SK-N-MC (cell line): ENCODE results near the gene PLXDC2.

ENCODE experiments used
- DNase-seq: peaks from one replicate; pipeline ENCODE4 v3.0.0-alpha.2; 2011; ENCODE audit warnings: low read depth, low spot score
- H3K27ac ChIP-seq: fragments of 200-600 bp; sonication (generic); 2 replicates; pipeline ENCODE4 v1.5.1; 2016; ENCODE audit warnings: mixed run types
- H3K36me3 ChIP-seq: fragments of 200-600 bp; sonication (generic); 2 replicates; pipeline ENCODE4 v1.6.1; 2017; ENCODE audit warnings: antibody characterized with exemption, low read length, mixed read lengths; ENCODE audit not compliant: insufficient read depth
- H3K4me3 ChIP-seq: fragments of 200-600 bp; sonication (generic); 2 replicates; pipeline ENCODE4 v1.5.1; 2016
- H3K9ac ChIP-seq: fragments of 200-600 bp; sonication (generic); 2 replicates; pipeline ENCODE4 v1.8.0; 2017; ENCODE audit warnings: mixed run types, mixed read lengths; ENCODE audit not compliant: insufficient read length
- H3K9me3 ChIP-seq: fragments of 200-600 bp; sonication (generic); 2 replicates; pipeline ENCODE4 v1.6.1; 2017; ENCODE audit warnings: low read depth, mild to moderate bottlenecking, antibody characterized with exemption, low read length, moderate library complexity, mixed read lengths
- EZH2 ChIP-seq: fragments of 200-600 bp; sonication (generic); IDR thresholded peaks from one replicate; pipeline ENCODE4 v1.6.1; 2017; ENCODE audit warnings: antibody characterized with exemption
- FOXP2 ChIP-seq: optimal IDR thresholded peaks from 2 replicates; pipeline ENCODE3; 2011; ENCODE audit warnings: mild to moderate bottlenecking, moderate library complexity; ENCODE audit not compliant: insufficient read depth; ENCODE audit errors: extremely low read length, control extremely low read depth
- POLR2AphosphoS5 ChIP-seq: IDR thresholded peaks from 2 replicates; pipeline ENCODE4 v1.6.1; 2012; ENCODE audit warnings: mild to moderate bottlenecking, low read depth, low read length, borderline replicate concordance

Gene PLXDC2

DNA sequence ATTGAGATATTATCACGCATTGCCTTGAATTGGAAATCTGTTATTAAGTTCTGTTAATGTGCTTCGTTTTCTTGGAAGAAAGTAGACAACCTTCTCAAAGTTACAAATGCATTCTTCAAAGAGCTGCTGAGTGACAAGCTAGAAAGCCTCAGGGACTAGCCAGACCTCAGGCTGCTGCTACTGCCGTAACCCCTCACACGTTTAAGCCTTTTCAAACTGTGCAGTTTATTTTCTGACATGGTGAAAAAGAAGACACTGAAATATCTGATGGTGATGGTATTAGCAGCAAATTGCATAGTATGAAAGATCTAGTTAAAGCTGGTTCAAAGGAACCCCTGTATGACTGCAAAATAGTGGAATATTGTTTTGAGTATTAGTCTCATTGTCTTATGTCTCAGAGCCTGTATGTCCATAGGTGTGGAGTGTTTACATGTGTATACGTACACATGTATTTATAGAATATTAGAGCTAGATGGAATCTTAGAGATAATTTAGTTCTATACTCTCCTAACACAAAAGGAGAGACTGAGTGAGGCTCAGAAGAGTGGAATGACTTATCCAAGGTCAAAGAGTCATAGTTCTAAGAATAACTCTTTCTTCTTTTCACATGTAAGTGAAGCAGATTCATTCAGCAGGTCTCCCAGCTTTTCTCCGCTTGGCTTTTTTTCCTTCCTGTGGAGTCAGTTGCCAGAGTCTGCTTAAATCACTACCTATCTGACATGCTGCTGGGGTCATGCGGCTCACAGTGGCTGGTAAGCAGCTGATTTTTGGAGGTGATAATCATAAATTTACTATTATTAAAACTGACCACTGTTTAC, 431.9 kb downstream of the PLXDC2 start:
- no peak for DNase-seq
- Histone ChIP-seq H3K4me3 (no peak overlapping the region), H3K9me3 (no peaks in the 10 kb centered on the region), H3K9ac (no peak overlapping the region), H3K36me3 (peaks cover 24% of the 10 kb centered on the region; the same call in 1 of the 2 replicates), H3K27ac (no peak overlapping the region)
- TF ChIP-seq EZH2 (no peak), FOXP2 (no peak), POLR2AphosphoS5 (no peak)

DNA sequence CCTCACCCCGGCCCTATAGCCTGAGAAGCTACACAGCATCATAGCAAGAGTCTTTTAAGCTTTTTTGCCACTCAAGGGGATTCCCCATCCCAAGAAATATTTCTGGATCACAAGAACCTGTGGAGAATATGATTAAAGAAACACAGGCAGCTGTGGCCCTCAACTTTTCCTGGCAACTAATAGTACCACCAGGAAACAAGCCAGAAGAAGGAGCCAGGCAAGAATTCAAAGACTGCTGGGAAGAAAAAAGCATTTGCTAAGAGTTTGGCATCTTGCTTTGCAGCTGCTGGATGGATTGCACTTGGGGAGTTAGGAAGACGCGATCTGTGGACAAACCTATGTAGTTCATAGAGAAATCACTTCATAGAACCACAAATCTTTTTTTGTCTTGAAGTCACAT, 437.8 kb downstream of the PLXDC2 start:
- H3K36me3 ChIP-seq = peaks cover 20% of the 10 kb centered on the region
- no peak overlapping the region for H3K27ac ChIP-seq
- H3K9ac ChIP-seq = no peak overlapping the region
- TF ChIP-seq FOXP2 (no peak), EZH2 (no peak), POLR2AphosphoS5 (no peak)
- DNase-seq = no peak
- no peaks in the 10 kb centered on the region for H3K9me3 ChIP-seq
- H3K4me3 ChIP-seq = no peak overlapping the region

DNA sequence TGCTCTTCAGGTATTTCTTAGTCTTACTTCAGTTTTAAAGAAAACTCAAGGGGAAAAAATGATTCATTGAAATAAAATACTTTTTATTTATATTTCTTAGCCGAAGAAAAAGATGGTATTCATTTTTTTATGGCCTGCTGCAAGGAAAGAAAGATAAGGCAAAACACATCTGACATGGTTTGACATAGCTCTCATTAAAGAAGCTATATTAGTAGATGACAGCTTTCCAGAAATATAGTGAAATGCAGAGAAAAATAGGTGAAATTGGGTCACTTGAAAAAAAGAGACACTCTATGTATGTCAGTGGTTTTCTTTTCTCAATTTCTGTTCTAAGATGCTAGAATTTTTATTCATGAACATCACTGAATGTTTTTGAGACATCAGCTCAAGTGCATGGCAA, 438.3 kb downstream of the PLXDC2 start:
- TF ChIP-seq POLR2AphosphoS5 = no peak
- TF ChIP-seq EZH2 = no peak
- no peak for TF ChIP-seq FOXP2
- Histone ChIP-seq H3K27ac (no peak overlapping the region), H3K9me3 (no peaks in the 10 kb centered on the region), H3K4me3 (no peak overlapping the region), H3K36me3 (peaks cover 16% of the 10 kb centered on the region), H3K9ac (no peak overlapping the region)
- no peak for DNase-seq

DNA sequence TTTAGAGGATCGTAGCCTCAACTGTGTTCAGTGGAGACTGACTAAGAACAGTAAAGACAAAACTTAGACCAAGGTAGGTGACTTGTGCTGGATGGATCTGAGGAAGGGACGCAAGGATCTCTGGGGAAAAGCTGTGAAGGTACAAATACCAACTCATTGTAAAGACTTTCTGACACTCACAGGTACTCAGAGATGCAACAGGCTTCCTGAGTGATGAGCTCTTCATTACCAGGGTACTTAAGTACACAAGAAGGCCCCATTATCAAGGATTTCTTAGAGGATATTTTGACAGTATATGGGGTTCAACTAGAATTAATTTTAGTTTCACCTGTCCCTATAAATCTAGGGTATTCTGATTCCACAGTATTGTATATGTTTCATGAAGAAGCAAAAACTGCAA, 440.7 kb downstream of the PLXDC2 start:
- H3K4me3 ChIP-seq = no peak overlapping the region
- no peak overlapping the region for H3K9ac ChIP-seq
- H3K27ac ChIP-seq = no peak overlapping the region
- H3K9me3 ChIP-seq = no peaks in the 10 kb centered on the region
- TF ChIP-seq FOXP2 (no peak), POLR2AphosphoS5 (no peak), EZH2 (no peak)
- peaks cover 13% of the 10 kb centered on the region for H3K36me3 ChIP-seq
- no peak for DNase-seq

DNA sequence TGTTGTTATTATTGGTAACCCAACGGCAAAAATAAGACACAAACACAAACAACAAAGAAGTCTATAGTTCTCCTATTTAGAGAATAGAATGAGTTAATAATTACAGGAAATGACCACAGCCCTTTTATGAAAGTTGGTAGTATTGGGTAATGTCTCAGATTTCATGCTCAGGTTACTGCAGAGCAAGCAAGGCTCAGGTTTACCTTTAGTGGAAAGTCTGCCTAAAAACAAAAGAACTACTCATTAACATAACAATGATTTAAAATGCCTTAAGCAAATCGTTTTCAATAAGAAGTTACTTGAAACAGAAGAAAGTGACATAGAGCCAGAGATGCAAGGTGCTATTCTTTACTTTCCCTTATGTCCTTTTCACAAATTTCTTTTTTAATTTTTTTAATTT, 441.2 kb downstream of the PLXDC2 start:
- no peak overlapping the region for H3K9ac ChIP-seq
- H3K9me3 ChIP-seq = no peaks in the 10 kb centered on the region
- TF ChIP-seq POLR2AphosphoS5 (no peak), FOXP2 (no peak), EZH2 (no peak)
- DNase-seq = no peak
- peaks cover 17% of the 10 kb centered on the region for H3K36me3 ChIP-seq
- H3K27ac ChIP-seq = no peak overlapping the region
- H3K4me3 ChIP-seq = no peak overlapping the region

DNA sequence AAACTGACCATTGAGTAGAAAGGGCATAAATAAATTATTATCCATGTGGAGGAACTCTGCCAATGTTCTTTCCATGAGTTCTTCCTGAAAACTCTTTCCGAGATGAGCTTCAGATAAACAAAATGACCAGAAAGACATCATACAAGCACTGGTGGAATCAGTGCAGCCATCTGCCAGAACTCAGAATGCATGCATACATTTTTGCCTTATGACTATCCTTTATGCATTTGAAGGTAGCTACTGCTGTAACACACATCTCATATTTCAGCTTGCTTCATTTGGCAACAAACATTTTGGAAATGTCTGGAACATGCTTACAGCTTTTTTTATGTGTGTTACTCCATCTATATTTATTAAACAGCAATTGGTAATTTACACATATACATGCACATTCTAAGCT, 448.9 kb downstream of the PLXDC2 start:
- Histone ChIP-seq H3K36me3 (peaks cover 18% of the 10 kb centered on the region; the same call in 1 of the 2 replicates), H3K9me3 (no peaks in the 10 kb centered on the region), H3K4me3 (no peak overlapping the region), H3K9ac (no peak overlapping the region), H3K27ac (no peak overlapping the region)
- no peak for DNase-seq
- no peak for TF ChIP-seq FOXP2

DNA sequence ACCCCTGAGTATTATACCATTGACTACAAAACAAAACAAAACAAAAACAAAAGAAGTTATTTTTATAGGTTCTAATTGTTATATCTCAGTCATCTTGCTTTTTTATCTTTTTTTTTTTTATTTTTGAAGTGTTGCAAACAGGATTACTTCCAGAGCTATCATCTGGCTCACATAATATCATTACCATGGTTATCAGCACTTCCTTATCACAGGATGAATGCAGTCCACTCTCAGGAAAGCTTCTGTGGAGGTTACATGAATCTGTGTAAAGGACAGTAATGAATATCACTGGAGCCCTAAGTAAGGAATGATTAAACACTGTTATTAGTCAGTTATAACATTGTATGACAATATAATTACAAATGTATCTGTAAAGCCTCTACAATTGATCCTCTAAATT, 451.5 kb downstream of the PLXDC2 start:
- DNase-seq = no peak
- TF ChIP-seq EZH2 (no peak), FOXP2 (no peak), POLR2AphosphoS5 (no peak)
- H3K4me3 ChIP-seq = no peak overlapping the region
- H3K9ac ChIP-seq = no peak overlapping the region
- no peaks in the 10 kb centered on the region for H3K9me3 ChIP-seq
- no peak overlapping the region for H3K27ac ChIP-seq
- peaks cover 5% of the 10 kb centered on the region; the same call in 1 of the 2 replicates for H3K36me3 ChIP-seq

DNA sequence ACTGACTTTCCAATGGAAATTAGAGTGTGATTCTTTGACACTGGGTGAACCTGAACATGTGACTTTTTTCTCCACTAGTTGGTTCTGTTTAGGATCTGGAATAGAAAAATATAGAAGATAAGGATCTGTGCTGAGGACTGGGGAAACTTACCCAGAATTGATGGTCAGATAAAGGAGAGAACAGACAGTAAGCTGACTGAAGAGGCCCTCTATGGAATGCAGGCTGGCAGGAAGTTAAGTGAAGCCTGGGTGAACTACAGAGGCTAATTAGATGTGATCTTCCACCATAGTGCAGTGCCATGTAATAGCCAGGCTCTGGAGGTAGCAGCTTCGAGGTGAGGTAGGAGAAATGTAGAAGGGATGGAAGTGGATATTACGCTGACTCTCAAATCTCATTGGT, 455.3 kb downstream of the PLXDC2 start:
- Histone ChIP-seq H3K9me3 (no peaks in the 10 kb centered on the region), H3K4me3 (no peak overlapping the region), H3K9ac (no peak overlapping the region), H3K36me3 (no peaks in the 10 kb centered on the region), H3K27ac (no peak overlapping the region)
- TF ChIP-seq POLR2AphosphoS5 = no peak
- DNase-seq = no peak

DNA sequence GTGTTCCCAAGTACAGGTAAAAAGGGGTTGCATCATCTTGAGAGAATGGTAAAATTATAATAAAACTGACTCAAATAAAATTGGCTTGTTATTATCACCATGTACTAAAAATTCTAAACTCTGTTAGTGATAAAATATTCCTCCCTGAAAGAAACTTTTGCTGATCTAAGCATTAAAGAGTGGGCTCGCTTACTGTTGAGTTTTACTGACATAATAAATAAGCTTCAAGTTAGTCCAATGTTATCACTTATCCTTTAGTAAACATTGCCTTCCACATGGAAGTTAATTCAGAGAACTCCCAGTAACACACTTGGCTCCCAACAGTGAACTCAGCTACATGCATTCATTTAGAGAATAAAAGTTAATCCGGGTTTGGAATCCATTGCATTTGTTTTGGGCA, 456.4 kb downstream of the PLXDC2 start:
- Histone ChIP-seq H3K9ac (no peak overlapping the region), H3K36me3 (no peaks in the 10 kb centered on the region), H3K9me3 (no peaks in the 10 kb centered on the region), H3K27ac (no peak overlapping the region), H3K4me3 (no peak overlapping the region)
- no peak for DNase-seq
- TF ChIP-seq POLR2AphosphoS5 (no peak), EZH2 (no peak), FOXP2 (no peak)
